ENCODE data around the gene LSMEM2. TPM values are rescaled to one million over a fixed set of nuclear protein-coding genes. Genes with fewer than 3 reads are reported as not detected.

The LSMEM2 gene
- not detected in 2 replicates for total RNA-seq

GRCh38 chr3:50278880-50279224 is at the start of gene LSMEM2:
TSS of gene LSMEM2 (plus strand) at chr3:50279087. CDS start at chr3:50279114, 27 bp downstream.

GRCh38 chr3:50235716-50236483 is 43.0 kb upstream of the LSMEM2 start, which contains the start of gene GNAI2:
TSS of gene GNAI2 (plus strand) at chr3:50236204. CDS start at chr3:50236336, 132 bp downstream.

GRCh38 chr3:50268703-50269451 is 10.0 kb upstream of the LSMEM2 start, which contains the start of gene SEMA3B:
TSS of gene SEMA3B (plus strand) at chr3:50269147. CDS start at chr3:50269241, 94 bp downstream.

GRCh38 chr3:50292159-50293078 is 13.5 kb downstream of the LSMEM2 start, which contains the start of gene IFRD2:
TSS of gene IFRD2 (minus strand) at chr3:50292429. CDS start at chr3:50292274, 155 bp downstream.

GRCh38 chr3:50298836-50299637 is 20.1 kb downstream of the LSMEM2 start, which contains the start of the genes HYAL3 and NAA80:
TSS of gene HYAL3 (minus strand) at chr3:50299405. CDS start at chr3:50295602, 3,803 bp downstream.
TSS of gene NAA80 (minus strand) at chr3:50299405. CDS start at chr3:50297463, 1,942 bp downstream.

GRCh38 chr3:50303013-50303815 is 24.3 kb downstream of the LSMEM2 start, which contains the start of gene HYAL1:
TSS of gene HYAL1 (minus strand) at chr3:50303574. CDS start at chr3:50302956, 618 bp downstream.

GRCh38 chr3:50322386-50323091 is 43.7 kb downstream of the LSMEM2 start, which contains the start of gene HYAL2:
TSS of gene HYAL2 (minus strand) at chr3:50322745. CDS start at chr3:50320489, 2,256 bp downstream.

GRCh38 chr3:50327943-50328691 is 49.2 kb downstream of the LSMEM2 start, which contains the start of gene TUSC2:
TSS of gene TUSC2 (minus strand) at chr3:50328223. CDS start at chr3:50328099, 124 bp downstream.

Other genes with a start within 250 kb of the LSMEM2 start
- gene RBM5, start 190.2 kb upstream of the LSMEM2 start, total RNA-seq: 126 and 161 TPM in 2 replicates
- 0.73 and 6.5 TPM in 2 replicates for gene SEMA3F, start 123.8 kb upstream of the LSMEM2 start, total RNA-seq
- gene GNAT1, start 87.5 kb upstream of the LSMEM2 start, total RNA-seq: not detected in 2 replicates
- not detected in 2 replicates for gene SLC38A3, start 73.8 kb upstream of the LSMEM2 start, total RNA-seq
- 231 and 232 TPM in 2 replicates for gene GNAI2, start 42.9 kb upstream of the LSMEM2 start, total RNA-seq
- gene SEMA3B, start 9.9 kb upstream of the LSMEM2 start, total RNA-seq: 0.59 and 0.73 TPM in 2 replicates
- gene IFRD2, start 13.3 kb downstream of the LSMEM2 start, total RNA-seq: 133 and 152 TPM in 2 replicates
- gene HYAL3, start 20.3 kb downstream of the LSMEM2 start, total RNA-seq: 3.3 and 5.7 TPM in 2 replicates
- 11.5 and 15.8 TPM in 2 replicates for gene NAA80, start 20.3 kb downstream of the LSMEM2 start, total RNA-seq
- gene HYAL1, start 24.5 kb downstream of the LSMEM2 start, total RNA-seq: 2.7 and 3.7 TPM in 2 replicates
- 32.0 and 34.4 TPM in 2 replicates for gene HYAL2, start 43.7 kb downstream of the LSMEM2 start, total RNA-seq
- gene TUSC2, start 49.1 kb downstream of the LSMEM2 start, total RNA-seq: 10.7 and 11.9 TPM in 2 replicates
- gene RASSF1, start 61.7 kb downstream of the LSMEM2 start, total RNA-seq: 23.9 and 25.0 TPM in 2 replicates
- gene ZMYND10, start 66.6 kb downstream of the LSMEM2 start, total RNA-seq: under 0.01 and 0.20 TPM in 2 replicates
- 23.5 and 28.7 TPM in 2 replicates for gene NPRL2, start 71.7 kb downstream of the LSMEM2 start, total RNA-seq
- gene CYB561D2, start 71.8 kb downstream of the LSMEM2 start, total RNA-seq: 18.8 and 25.4 TPM in 2 replicates
- 54.2 and 55.9 TPM in 2 replicates for gene TMEM115, start 80.4 kb downstream of the LSMEM2 start, total RNA-seq
- not detected in 2 replicates for gene CACNA2D2, start 224.5 kb downstream of the LSMEM2 start, total RNA-seq